Heart left ventricle (tissue), 16 donors: Measurements from ENCODE around the gene NRN1L. TPM values are rescaled to one million over a fixed set of nuclear protein-coding genes. Genes with fewer than 3 reads are reported as not detected.

Experiments
- ATAC-seq, 4 donors: fragments of 200-7000 bp; cut with Tn5 transposase; one replicate each; pipeline ENCODE4 v1.9.1; 2020 to 2022; ENCODE audit warnings: moderate library complexity in 4 of 4, mild to moderate bottlenecking in 3 of 4, moderate number of reproducible peaks in 1 of 4
- DNase-seq, 5 donors: peaks; one replicate each; pipeline ENCODE4 v3.0.0-alpha.2; 2020
- H3K27ac ChIP-seq, 12 donors: fragments of 200-600 bp; sonication (generic) in 4 of 12; one replicate each; pipeline versions ENCODE4 v1.5.0 to v1.8.0; 2016 to 2022; ENCODE audit warnings: mild to moderate bottlenecking in 2 of 12
- H3K27me3 ChIP-seq, 9 donors: fragments of 200-600 bp; sonication (generic) in 2 of 9; one replicate each; pipeline versions ENCODE4 v1.5.1 to v1.8.0; 2016 to 2022; ENCODE audit warnings: mild to moderate bottlenecking in 3 of 9
- H3K36me3 ChIP-seq, 9 donors: fragments of 200-600 bp; sonication (generic) in 2 of 9; one replicate each; pipeline versions ENCODE4 v1.5.0 to v1.8.0; 2018 to 2022; ENCODE audit warnings: mild to moderate bottlenecking in 2 of 9
- H3K4me1 ChIP-seq, 12 donors: fragments of 200-600 bp; sonication (generic) in 4 of 12; one replicate each; pipeline versions ENCODE4 v1.5.0 to v1.8.0; 2016 to 2022; ENCODE audit warnings: mild to moderate bottlenecking in 3 of 12
- H3K4me3 ChIP-seq, 12 donors: fragments of 200-600 bp; sonication (generic) in 4 of 12; one replicate each; pipeline versions ENCODE4 v1.5.0 to v1.8.0; 2017 to 2022; ENCODE audit warnings: mild to moderate bottlenecking in 9 of 12, moderate library complexity in 4 of 12
- H3K9me3 ChIP-seq, 12 donors: fragments of 200-600 bp; sonication (generic) in 4 of 12; one replicate each; pipeline versions ENCODE4 v1.5.0 to v1.8.0; 2016 to 2022; ENCODE audit warnings: mild to moderate bottlenecking in 1 of 12
- CTCF ChIP-seq, 12 donors: fragments of 200-600 bp; sonication (generic) in 4 of 12; IDR thresholded peaks; one replicate each; pipeline versions ENCODE4 v1.5.0 to v1.8.0; 2018 to 2022; ENCODE audit warnings: antibody characterized with exemption in 12 of 12, mild to moderate bottlenecking in 5 of 12
- POLR2A ChIP-seq, 2 donors: fragments of 450-650 bp; IDR thresholded peaks; one replicate each; pipeline ENCODE4 v1.6.1; 2017; ENCODE audit warnings: antibody characterized with exemption in 2 of 2, mild to moderate bottlenecking in 2 of 2, moderate library complexity in 2 of 2
- WGBS, 4 donors: extraction: QIAGEN DNeasy Blood & Tissue Kit in 2 of 4; methylation state at CpG; one replicate each; pipeline versions ENCODE4 v1.1.5 to v1.1.7; 2013 to 2018; 5-methylcytosine and 5-hydroxymethylcytosine counted together
- intact Hi-C, 10 donors: fragments of 100-400 bp; cut with DNase I; formaldehyde crosslinking; loops; one replicate each; pipeline versions ENCODE4 v1.11.1 to v1.14.2; 2022
- polyA plus RNA-seq, 2 donors: library from polyadenylated mRNA; stranded (reverse); fragments of 200-250 nt; gene quantifications; one replicate each; pipeline ENCODE4 v1.2.3, GENCODE V29; 2013
- total RNA-seq, 9 donors: library from RNA; depleted of rRNA in 2 of 9; stranded (reverse); fragments of >200 nt in 2 of 9; fragmentation: NEBNext Ultra II Directional in 3 of 9; extraction: Animal tissue kit (Norgen Biotek cat#: 25700) in 3 of 9; gene quantifications; one replicate each; pipeline versions ENCODE4 v1.1.0 to v1.2.4, GENCODE V29; 2016 to 2023
- donor health status: ischemic (EF 13 %, LVEDD 7.1; RV severe dilation, severe dysfunction).
- donor health status: healthy with polysubstance abuse.
- donor health status: DM: no; HTN: yes; CAD: no.
- donor health status: DM: no; HTN: no; CAD: no.
- donor health status: ischemic (EF 25% LVEDD 6.9; RV normal size, moderate dysfunction).
- donor health status: ischemic (EF 25% LVEDD 5.7; RV mildly dilated, moderate dysfunction).
- donor health status: healthy.
- donor health status: DM: yes; HTN: yes; CAD: no.
- donor health status: ischemic (EF 35%, LVEDD 5.7; RV mildly dilated, moderate dysfunction).
- donor health status: nonischemic (EF 11% LVEDD 7.7; RV severe dilation, severe dysfunction).
- donor health status: DM: yes; HTN: yes; CAD: no.
- donor health status: PGD.
- donor health status: ischemic (EF 29% LVEDD 5.4; RV normal size, mild dysfunction).
- donor health status: nonischemic (EF 23%, LVEDD 6.1; RV moderate dilation, normal function).

Gene NRN1L
- total and polyA plus RNA-seq, 11 donors: 0.78 to 5.8 (median 1.7) TPM; not detected in 3

GRCh38 chr16:67915831-67916723 lies 31.4 kb downstream of the NRN1L start:
- WGBS, 4 donors: 59 to 74% (median 69%) methylated on average over 5 to 7 of the region's 7 CpGs
- Histone ChIP-seq H3K9me3 (no peaks in the 10 kb centered on the region), H3K36me3 (peaks cover 0 to 44% (median 19%) of the 10 kb centered on the region in 9 donors), H3K27ac (no peak overlapping the region), H3K4me3 (no peak overlapping the region), H3K27me3 (no peaks in the 10 kb centered on the region), H3K4me1 (peaks cover 0 to 67% (median 41%) of the 10 kb centered on the region in 12 donors)
- TF ChIP-seq CTCF (IDR thresholded peaks at IDR 0.05) (no peak), POLR2A (IDR thresholded peaks at IDR 0.05) (no peak)
- intact Hi-C loops: loop anchor here in 1 of 10 donors (5.0 kb wide), 1 partner anchor 99 kb away; no protein-coding TSS in a partner anchor
- ATAC-seq: no peak
- peak in 1 of 5 donors; percentile 48 for DNase-seq

GRCh38 chr16:67917140-67917851 lies 32.6 kb downstream of the NRN1L start:
- TF ChIP-seq POLR2A (IDR thresholded peaks at IDR 0.05) (no peak), CTCF (IDR thresholded peaks at IDR 0.05) (peak in 2 of 12 donors; percentile 25 to 26)
- intact Hi-C loops: loop anchor here in 1 of 10 donors (5.0 kb wide), 1 partner anchor 100 kb away; no protein-coding TSS in a partner anchor
- Histone ChIP-seq H3K4me1 (peaks cover 0 to 77% (median 49%) of the 10 kb centered on the region in 12 donors), H3K9me3 (no peaks in the 10 kb centered on the region), H3K27ac (peak overlapping the region in 11 of 12 donors; percentile 31 to 76 (median 64)), H3K27me3 (no peaks in the 10 kb centered on the region), H3K4me3 (no peak overlapping the region), H3K36me3 (peaks cover 0 to 32% (median 7%) of the 10 kb centered on the region in 9 donors)
- 40 to 45% (median 42%) methylated on average over 6 of the region's 6 CpGs for whole genome bisulfite sequencing, 4 donors
- DNase-seq (peak; percentile 63 to 85 (median 76)), ATAC-seq (peak; percentile 79 to 89 (median 84))

GRCh38 chr16:67917852-67918236 lies 33.2 kb downstream of the NRN1L start:
- ATAC-seq (peak in 3 of 4 donors; percentile 19 to 69 (median 40)), DNase-seq (no peak)
- TF ChIP-seq POLR2A (IDR thresholded peaks at IDR 0.05): no peak
- TF ChIP-seq CTCF (IDR thresholded peaks at IDR 0.05): no peak
- no peak overlapping the region for H3K4me3 ChIP-seq
- no peaks in the 10 kb centered on the region for H3K9me3 ChIP-seq
- H3K27ac ChIP-seq: peak overlapping the region in 11 of 12 donors; percentile 31 to 76 (median 64)
- peaks cover 0 to 83% (median 51%) of the 10 kb centered on the region in 12 donors for H3K4me1 ChIP-seq
- WGBS, 4 donors: 51 to 76% (median 59%) methylated on average over 4 of the region's 4 CpGs
- H3K36me3 ChIP-seq: peaks cover 0 to 32% (median 6%) of the 10 kb centered on the region in 9 donors
- intact Hi-C loops: loop anchor here in 1 of 10 donors (5.0 kb wide), 1 partner anchor 101 kb away; no protein-coding TSS in a partner anchor
- no peaks in the 10 kb centered on the region for H3K27me3 ChIP-seq
